GM12801 (cell line): ENCODE data around the gene SSBP4.

ENCODE experiments used
- CTCF ChIP-seq: IDR thresholded peaks from one replicate; pipeline ENCODE4 v1.5.1; 2011; ENCODE audit warnings: control low read depth; ENCODE audit not compliant: insufficient read length; ENCODE audit errors: extremely low read depth

Gene SSBP4

DNA sequence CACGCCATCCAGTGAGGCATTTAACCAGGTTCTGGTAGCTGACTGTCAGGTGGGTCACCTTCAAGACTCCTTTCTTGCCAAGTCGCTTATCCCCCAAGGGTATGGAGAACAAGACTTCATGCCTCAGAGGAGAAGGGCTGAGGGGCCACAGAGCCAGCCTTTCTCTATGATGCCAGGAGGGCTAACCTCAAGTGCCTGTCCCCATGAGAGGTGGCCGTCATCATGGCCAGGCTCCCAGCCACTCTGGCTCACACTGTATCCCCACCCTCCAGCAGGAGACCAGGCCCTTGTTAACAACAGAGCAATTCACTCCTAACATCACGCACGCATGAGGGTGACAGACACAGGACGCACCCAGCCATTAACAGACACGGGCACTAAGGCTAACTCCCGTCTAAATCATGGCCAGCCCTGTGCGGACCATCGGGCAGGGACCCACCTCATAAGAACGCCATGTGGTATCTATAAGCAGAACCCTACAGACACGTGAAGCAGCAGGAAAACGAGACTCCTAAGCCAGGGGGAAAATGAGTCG, 57.4 kb downstream of the SSBP4 start:
- TF ChIP-seq CTCF: no peak

- TF ChIP-seq CTCF: no peak
These were observed 58.0 kb downstream of the SSBP4 start for GRCh38 chr19:18477042-18477779.

DNA sequence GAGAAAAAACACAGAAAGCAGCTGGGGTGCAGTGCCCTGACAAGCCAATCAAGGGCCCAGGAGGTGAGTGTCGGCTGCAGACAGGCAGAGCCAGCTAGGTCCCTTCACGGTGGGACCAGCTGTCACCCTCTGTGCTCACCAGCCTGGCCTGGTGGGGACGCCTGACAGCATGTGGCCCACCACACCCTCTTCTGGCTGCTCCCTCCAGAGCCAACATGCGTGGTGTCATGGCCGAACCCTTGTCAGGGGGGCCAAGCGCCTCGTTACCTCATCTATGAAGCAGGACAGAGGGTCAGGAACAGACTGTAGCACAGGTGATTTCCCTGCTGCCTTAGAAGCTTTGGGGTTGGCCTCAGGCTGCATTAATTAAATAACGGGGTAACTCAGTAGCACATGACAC, 58.8 kb downstream of the SSBP4 start:
- TF ChIP-seq CTCF: no peak

DNA sequence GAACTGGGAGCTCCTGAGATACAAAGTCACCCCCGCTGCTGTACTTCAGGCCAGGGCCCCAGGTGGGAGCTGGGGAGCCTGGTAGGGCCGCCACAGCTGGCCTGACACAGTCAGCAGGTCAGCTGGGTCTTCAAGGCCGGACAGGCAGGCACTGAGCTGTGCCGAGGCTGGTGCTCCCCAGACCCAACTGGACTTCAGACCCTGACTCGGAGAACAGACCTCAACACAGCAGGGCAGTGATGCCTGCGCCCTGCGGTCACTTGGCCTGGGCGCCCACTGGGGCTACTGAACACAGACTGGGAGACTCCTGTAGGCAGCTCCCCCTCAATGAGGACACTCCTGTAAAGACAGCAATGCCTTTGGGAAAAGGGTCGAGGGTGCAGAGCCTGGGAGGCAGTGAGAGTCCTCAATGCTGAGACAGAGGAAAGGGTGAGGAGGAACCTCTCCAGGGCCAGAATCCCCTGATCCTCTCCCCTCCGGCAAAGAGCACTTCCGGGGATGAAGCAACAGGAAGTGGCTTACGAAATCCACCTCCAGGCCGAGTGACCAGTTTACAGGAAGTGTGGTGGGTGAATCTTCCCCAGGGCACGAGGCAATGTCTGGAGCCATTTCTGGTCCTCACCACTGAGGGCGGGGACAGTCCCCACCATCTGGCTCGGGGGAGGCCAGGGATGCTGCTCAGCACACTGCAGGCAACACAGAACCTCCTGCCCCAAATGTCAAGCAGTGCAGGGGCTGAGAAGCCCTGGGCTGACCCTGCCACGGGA, 59.5 kb downstream of the SSBP4 start:
- no peak for TF ChIP-seq CTCF

- TF ChIP-seq CTCF: no peak
These were observed 61.0 kb downstream of the SSBP4 start for GRCh38 chr19:18480006-18480691.

DNA sequence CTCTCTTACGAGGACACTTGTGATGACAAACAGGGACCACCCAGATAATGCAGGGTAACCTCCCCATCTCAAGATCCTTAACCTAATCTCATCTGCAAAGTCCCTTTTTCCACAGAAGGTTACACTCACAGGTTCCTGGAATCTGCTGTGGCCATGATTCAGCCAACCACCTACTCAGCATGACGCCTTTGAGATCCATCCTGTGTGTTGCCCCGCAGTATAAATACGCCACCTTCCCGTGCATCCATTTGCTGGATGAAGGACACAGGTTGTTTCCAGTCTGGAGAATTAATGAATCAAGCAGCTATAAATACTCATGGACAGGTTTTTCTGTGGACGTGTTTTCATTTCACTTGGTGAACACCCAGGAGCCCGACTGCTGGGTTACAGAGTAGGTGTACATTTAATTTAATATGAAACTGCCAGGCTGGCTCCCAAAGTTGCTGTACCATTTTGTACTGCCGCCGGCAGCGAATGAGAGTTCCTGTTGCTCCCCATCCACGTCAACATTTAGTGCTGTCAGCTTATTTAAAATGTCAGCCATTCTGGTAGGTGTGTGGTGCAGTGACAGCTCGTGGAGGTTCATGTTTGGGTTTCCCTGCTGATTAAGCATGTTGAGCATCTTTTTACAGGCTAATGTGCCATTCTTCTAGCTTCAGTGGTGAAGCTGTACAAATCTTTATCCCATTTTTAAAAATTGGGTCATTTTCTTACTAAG, 62.5 kb downstream of the SSBP4 start:
- TF ChIP-seq CTCF: no peak
